ENCODE data around the gene CFAP157.

Gene CFAP157

GRCh38 chr9:127765418-127765817 is 58.6 kb downstream of the CFAP157 start:
- no peak for DNase-seq

Data from NCI-H1417 treated with DMSO at 0.1 percent for 48 hours (cell line).